Keratinocyte (primary cell): ENCODE results near the gene CPNE4.

Source experiments
- EZH2 ChIP-seq: IDR thresholded peaks from one replicate; pipeline ENCODE4 v1.6.1; 2012; ENCODE audit warnings: inconsistent platforms, mild to moderate bottlenecking, low read length, moderate library complexity
- TF ChIP-seq, protein P1 (sequence below), 3 experiments: IDR thresholded peaks in 1 of 3; conservative IDR thresholded peaks in 1 of 3; optimal IDR thresholded peaks in 1 of 3; 2 replicates in 2 of 3; 3 replicates in 1 of 3; pipeline versions ENCODE3 to v1.5.1; 2011; ENCODE audit warnings: low read length in 3 of 3, mild to moderate bottlenecking in 3 of 3, moderate library complexity in 2 of 3, control low read depth in 1 of 3, inconsistent platforms in 1 of 3; ENCODE audit not compliant: insufficient read depth in 2 of 3; ENCODE audit errors: extremely low read depth in 1 of 3

DNA sequence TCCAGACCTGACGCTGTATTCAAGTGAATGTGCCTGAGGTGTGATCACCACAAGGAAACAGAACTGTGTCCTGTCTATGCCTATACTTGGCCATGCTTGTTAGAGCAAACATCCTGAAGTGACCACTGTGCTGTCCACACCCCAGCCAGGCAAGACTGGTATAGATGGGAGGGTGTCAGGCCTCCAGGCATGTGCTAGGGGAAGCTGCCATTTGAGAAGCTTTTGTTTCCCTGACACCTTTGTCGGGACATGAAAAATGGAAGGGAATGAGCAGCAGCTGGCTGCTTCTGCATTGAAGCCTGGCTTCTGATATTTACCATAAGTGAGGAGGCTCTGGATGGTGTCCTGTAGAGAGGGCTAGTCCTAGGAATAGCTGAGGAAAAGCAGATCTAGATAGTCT, 106.2 kb downstream of the CPNE4 start:
- TF ChIP-seq, protein P1, sequence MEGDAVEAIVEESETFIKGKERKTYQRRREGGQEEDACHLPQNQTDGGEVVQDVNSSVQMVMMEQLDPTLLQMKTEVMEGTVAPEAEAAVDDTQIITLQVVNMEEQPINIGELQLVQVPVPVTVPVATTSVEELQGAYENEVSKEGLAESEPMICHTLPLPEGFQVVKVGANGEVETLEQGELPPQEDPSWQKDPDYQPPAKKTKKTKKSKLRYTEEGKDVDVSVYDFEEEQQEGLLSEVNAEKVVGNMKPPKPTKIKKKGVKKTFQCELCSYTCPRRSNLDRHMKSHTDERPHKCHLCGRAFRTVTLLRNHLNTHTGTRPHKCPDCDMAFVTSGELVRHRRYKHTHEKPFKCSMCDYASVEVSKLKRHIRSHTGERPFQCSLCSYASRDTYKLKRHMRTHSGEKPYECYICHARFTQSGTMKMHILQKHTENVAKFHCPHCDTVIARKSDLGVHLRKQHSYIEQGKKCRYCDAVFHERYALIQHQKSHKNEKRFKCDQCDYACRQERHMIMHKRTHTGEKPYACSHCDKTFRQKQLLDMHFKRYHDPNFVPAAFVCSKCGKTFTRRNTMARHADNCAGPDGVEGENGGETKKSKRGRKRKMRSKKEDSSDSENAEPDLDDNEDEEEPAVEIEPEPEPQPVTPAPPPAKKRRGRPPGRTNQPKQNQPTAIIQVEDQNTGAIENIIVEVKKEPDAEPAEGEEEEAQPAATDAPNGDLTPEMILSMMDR (optimal IDR thresholded peaks at IDR 0.05 in 1 of 3, IDR thresholded peaks at IDR 0.05 in 1 of 3, conservative IDR thresholded peaks at IDR 0.05 in 1 of 3; ENCODE audit: extremely low read depth in 1 of 3, insufficient read depth in 2 of 3, low read length in 3 of 3), result no peak
- TF ChIP-seq EZH2, result no peak
